HCT116 (cell line): Measurements from ENCODE around the gene ADCY1. TPM values are rescaled to one million over a fixed set of nuclear protein-coding genes. Genes with fewer than 3 reads are reported as not detected.

Experiments
- ATAC-seq: fragments of 200-7000 bp; cut with Tn5 transposase; 2 replicates; pipeline ENCODE4 v1.9.1; 2020; ENCODE audit warnings: mild to moderate bottlenecking, moderate library complexity
- BruUV-seq: library from RNA; stranded (reverse); fragments of 400-500 nt; replicated peaks from 2 replicates; lab custom pipeline; 2021; lab: Mats Ljungman, UMichigan
- CTCF ChIA-PET: fragments of 300-600 bp; sonication (Branson Sonifier 250); formaldehyde crosslinking; loops from one replicate; lab custom pipeline; 2021; ENCODE audit warnings: antibody characterized with exemption; lab: Charles Lee
- POLR2A ChIA-PET: fragments of 300-600, 350-600 bp; sonication (Branson Sonifier 250); formaldehyde crosslinking; loops from one replicate; lab custom pipeline; 2021; ENCODE audit warnings: antibody characterized with exemption; lab: Charles Lee
- RAD21 ChIA-PET, 2 experiments: fragments of 300-600 bp; sonication (Branson Sonifier 250); formaldehyde crosslinking; loops; one replicate each; lab custom pipeline; 2023; ENCODE audit warnings: low total read pairs in 2 of 2; ENCODE audit not compliant: uncharacterized antibody in 2 of 2, unreplicated experiment in 2 of 2, low non-redundant PET in 1 of 2; lab: Charles Lee
- DNase-seq: peaks from one replicate; pipeline ENCODE4 v3.0.0-alpha.2; 2010; ENCODE audit warnings: low read depth, low spot score
- H2AFZ ChIP-seq: fragments of 200-600 bp; shearing (Covaris generic), sonication (generic); 2 replicates; pipeline ENCODE4 v1.6.1; 2017; ENCODE audit warnings: low read depth, mixed run types, mixed read lengths, antibody characterized with exemption, low read length; ENCODE audit not compliant: poor library complexity, severe bottlenecking
- H3K27ac ChIP-seq: 2 replicates; pipeline ENCODE4 v1.5.1; 2012; ENCODE audit warnings: low read depth, low read length
- H3K27me3 ChIP-seq: fragments of 200-600 bp; sonication (generic); 2 replicates; pipeline ENCODE4 v1.6.1; 2016; ENCODE audit warnings: mixed run types, low read length, mixed read lengths; ENCODE audit not compliant: insufficient read depth
- H3K36me3 ChIP-seq, 2 experiments: fragments of 200-500 bp in 1 of 2; fragments of 200-600 bp in 1 of 2; sonication (Bioruptor generic) in 1 of 2; sonication (generic) in 1 of 2; 2 replicates each; pipeline versions ENCODE4 v1.5.1 to v1.6.1; 2014 to 2016; ENCODE audit warnings: low read length in 2 of 2, inconsistent platforms in 1 of 2, mixed read lengths in 1 of 2, mixed run types in 1 of 2; ENCODE audit not compliant: insufficient read depth in 2 of 2, control insufficient read depth in 1 of 2
- H3K4me1 ChIP-seq, 2 experiments: fragments of 200-600 bp in 1 of 2; sonication (generic) in 1 of 2; 2 replicates each; pipeline versions ENCODE4 v1.5.1 to v1.6.1; 2012 to 2017; ENCODE audit warnings: low read length in 2 of 2, inconsistent platforms in 1 of 2, mild to moderate bottlenecking in 1 of 2, mixed read lengths in 1 of 2, mixed run types in 1 of 2, moderate library complexity in 1 of 2; ENCODE audit not compliant: insufficient read depth in 2 of 2, control insufficient read depth in 1 of 2
- H3K4me2 ChIP-seq: fragments of 200-600 bp; sonication (generic); 2 replicates; pipeline ENCODE4 v1.6.1; 2017; ENCODE audit warnings: mixed run types, low read length, mixed read lengths
- H3K4me3 ChIP-seq, 2 experiments: fragments of 200-600 bp in 1 of 2; sonication (generic) in 1 of 2; replicated peaks in 1 of 2; 2 replicates each; pipeline ENCODE4 v1.5.1; 2011 to 2016; ENCODE audit warnings: low read length in 2 of 2, control low read depth in 1 of 2, low read depth in 1 of 2, mild to moderate bottlenecking in 1 of 2, mixed read lengths in 1 of 2, mixed run types in 1 of 2
- H3K79me2 ChIP-seq: fragments of 200-600 bp; sonication (generic); 2 replicates; pipeline ENCODE4 v1.6.1; 2017; ENCODE audit warnings: mild to moderate bottlenecking, mixed run types, low read length, moderate library complexity, mixed read lengths; ENCODE audit not compliant: insufficient read depth
- H3K9ac ChIP-seq: fragments of 200-600 bp; sonication (generic); 2 replicates; pipeline ENCODE4 v1.6.1; 2016; ENCODE audit warnings: low read length, mixed read lengths
- H3K9me2 ChIP-seq: fragments of 200-600 bp; sonication (generic), shearing (Covaris generic); 2 replicates; pipeline ENCODE4 v1.6.1; 2017; ENCODE audit warnings: mixed run types, mild to moderate bottlenecking, moderate library complexity; ENCODE audit not compliant: insufficient read depth
- H3K9me3 ChIP-seq, 2 experiments: fragments of 200-500 bp in 1 of 2; fragments of 200-600 bp in 1 of 2; sonication (Bioruptor generic) in 1 of 2; sonication (generic) in 1 of 2; 2 replicates each; pipeline ENCODE4 v1.6.1; 2014 to 2017; ENCODE audit warnings: low read length in 2 of 2, mixed read lengths in 2 of 2, inconsistent platforms in 1 of 2, low read depth in 1 of 2, mild to moderate bottlenecking in 1 of 2, mixed run types in 1 of 2, moderate library complexity in 1 of 2; ENCODE audit not compliant: control insufficient read depth in 1 of 2, insufficient read depth in 1 of 2
- H4K20me1 ChIP-seq: fragments of 200-600 bp; sonication (generic), shearing (Covaris generic); 2 replicates; pipeline ENCODE4 v1.6.1; 2017; ENCODE audit warnings: mixed run types, mild to moderate bottlenecking, moderate library complexity; ENCODE audit not compliant: insufficient read depth
- CEBPB ChIP-seq: IDR thresholded peaks from 2 replicates; pipeline ENCODE4 v1.6.1; 2012; ENCODE audit warnings: low read depth
- EGR1 ChIP-seq: IDR thresholded peaks from 2 replicates; pipeline ENCODE4 v1.6.1; 2012; ENCODE audit warnings: low read depth
- EZH2 ChIP-seq: fragments of 200-600 bp; sonication (generic); IDR thresholded peaks from 2 replicates; pipeline ENCODE4 v1.6.1; 2017; ENCODE audit warnings: antibody characterized with exemption, mixed run types
- FOSL1 ChIP-seq: IDR thresholded peaks from 2 replicates; pipeline ENCODE4 v1.6.1; 2012; ENCODE audit warnings: low read depth
- JUND ChIP-seq: IDR thresholded peaks from 2 replicates; pipeline ENCODE4 v1.6.1; 2012
- POLR2AphosphoS5 ChIP-seq: IDR thresholded peaks from 2 replicates; pipeline ENCODE4 v1.6.1; 2011; ENCODE audit warnings: mild to moderate bottlenecking, low read depth, low read length, moderate library complexity
- RAD21 ChIP-seq: IDR thresholded peaks from 2 replicates; pipeline ENCODE4 v1.6.1; 2012; ENCODE audit warnings: low read depth, mild to moderate bottlenecking
- SP1 ChIP-seq: IDR thresholded peaks from 2 replicates; pipeline ENCODE4 v1.6.1; 2012; ENCODE audit warnings: low read depth
- SRF ChIP-seq: IDR thresholded peaks from 2 replicates; pipeline ENCODE4 v1.6.1; 2012; ENCODE audit warnings: low read depth
- TCF7L2 ChIP-seq: IDR thresholded peaks from 2 replicates; pipeline ENCODE4 v1.7.0; 2011; ENCODE audit warnings: borderline replicate concordance, inconsistent platforms; ENCODE audit not compliant: insufficient read depth, insufficient read length; ENCODE audit errors: extremely low read depth
- YY1 ChIP-seq: IDR thresholded peaks from 2 replicates; pipeline ENCODE4 v1.6.1; 2011; ENCODE audit warnings: low read length, low read depth, moderate library complexity, mild to moderate bottlenecking; ENCODE audit not compliant: insufficient replicate concordance; ENCODE audit errors: extremely low read depth
- ZFX ChIP-seq: fragments of 450-650 bp; IDR thresholded peaks from 2 replicates; pipeline ENCODE4 v1.6.1; 2017
- ZNF274 ChIP-seq: fragments of 200-500 bp; sonication (Bioruptor generic); IDR thresholded peaks from 2 replicates; pipeline ENCODE4 v1.6.1; 2014; ENCODE audit warnings: mild to moderate bottlenecking, low read depth, low read length, inconsistent platforms
- intact Hi-C: fragments of 100-400 bp; cut with micrococcal nuclease; formaldehyde crosslinking; loops from 2 replicates; pipeline ENCODE4 v1.10.0; 2022
- total RNA-seq: library from RNA; stranded (reverse); gene quantifications from one replicate; pipeline ENCODE4 v1.2.1, GENCODE V29; 2021; ENCODE audit not compliant: unreplicated experiment
- TF ChIP-seq, protein P1 (sequence below), 3 experiments: fragments of 200-600 bp in 1 of 3; sonication (generic) in 1 of 3; IDR thresholded peaks in 2 of 3; conservative IDR thresholded peaks in 1 of 3; 2 replicates each; pipeline ENCODE4 v1.5.1; 2012 to 2017; ENCODE audit warnings: low read depth in 2 of 3, low read length in 2 of 3, antibody characterized with exemption in 1 of 3, borderline replicate concordance in 1 of 3, control low read depth in 1 of 3, mild to moderate bottlenecking in 1 of 3, mixed read lengths in 1 of 3, mixed run types in 1 of 3, moderate library complexity in 1 of 3; ENCODE audit not compliant: insufficient read depth in 1 of 3
- TF ChIP-seq, protein P2 (sequence below): IDR thresholded peaks from 2 replicates; pipeline ENCODE4 v1.6.1; 2012
- TF ChIP-seq, protein P3 (sequence below): IDR thresholded peaks from 2 replicates; pipeline ENCODE4 v1.6.1; 2012; ENCODE audit warnings: low read depth
- TF ChIP-seq, protein P4 (sequence below): IDR thresholded peaks from 2 replicates; pipeline ENCODE4 v1.6.1; 2012

Gene ADCY1
- total RNA-seq, 1 experiment from 2014 or later: 0.05 TPM

DNA sequence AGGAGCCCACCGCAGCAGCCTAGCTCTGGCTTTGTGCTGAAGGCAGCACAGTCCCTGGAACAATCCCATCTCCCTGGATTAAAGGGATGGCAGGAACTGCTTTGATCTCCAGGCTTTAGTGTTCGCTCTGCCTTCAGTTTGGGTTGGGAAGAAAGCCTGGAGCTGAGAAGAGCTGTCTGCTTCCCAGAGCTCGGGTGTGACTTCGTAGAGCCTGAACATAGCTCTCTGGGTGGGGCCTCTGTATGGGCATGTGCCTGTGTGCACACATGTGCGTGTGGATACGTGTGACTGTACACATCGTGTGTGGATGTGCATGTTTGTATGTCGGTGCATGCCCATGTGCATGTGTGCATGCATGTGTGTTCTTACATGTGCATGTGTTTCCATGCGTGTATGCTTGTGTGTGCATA lies 8.7 kb downstream of the ADCY1 start (continued):
- TF ChIP-seq, protein P1, sequence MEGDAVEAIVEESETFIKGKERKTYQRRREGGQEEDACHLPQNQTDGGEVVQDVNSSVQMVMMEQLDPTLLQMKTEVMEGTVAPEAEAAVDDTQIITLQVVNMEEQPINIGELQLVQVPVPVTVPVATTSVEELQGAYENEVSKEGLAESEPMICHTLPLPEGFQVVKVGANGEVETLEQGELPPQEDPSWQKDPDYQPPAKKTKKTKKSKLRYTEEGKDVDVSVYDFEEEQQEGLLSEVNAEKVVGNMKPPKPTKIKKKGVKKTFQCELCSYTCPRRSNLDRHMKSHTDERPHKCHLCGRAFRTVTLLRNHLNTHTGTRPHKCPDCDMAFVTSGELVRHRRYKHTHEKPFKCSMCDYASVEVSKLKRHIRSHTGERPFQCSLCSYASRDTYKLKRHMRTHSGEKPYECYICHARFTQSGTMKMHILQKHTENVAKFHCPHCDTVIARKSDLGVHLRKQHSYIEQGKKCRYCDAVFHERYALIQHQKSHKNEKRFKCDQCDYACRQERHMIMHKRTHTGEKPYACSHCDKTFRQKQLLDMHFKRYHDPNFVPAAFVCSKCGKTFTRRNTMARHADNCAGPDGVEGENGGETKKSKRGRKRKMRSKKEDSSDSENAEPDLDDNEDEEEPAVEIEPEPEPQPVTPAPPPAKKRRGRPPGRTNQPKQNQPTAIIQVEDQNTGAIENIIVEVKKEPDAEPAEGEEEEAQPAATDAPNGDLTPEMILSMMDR (IDR thresholded peaks at IDR 0.05 in 2 of 3, conservative IDR thresholded peaks at IDR 0.05 in 1 of 3; ENCODE audit: borderline replicate concordance in 1 of 3, insufficient read depth in 1 of 3, low read depth in 2 of 3, low read length in 2 of 3): no peak

DNA sequence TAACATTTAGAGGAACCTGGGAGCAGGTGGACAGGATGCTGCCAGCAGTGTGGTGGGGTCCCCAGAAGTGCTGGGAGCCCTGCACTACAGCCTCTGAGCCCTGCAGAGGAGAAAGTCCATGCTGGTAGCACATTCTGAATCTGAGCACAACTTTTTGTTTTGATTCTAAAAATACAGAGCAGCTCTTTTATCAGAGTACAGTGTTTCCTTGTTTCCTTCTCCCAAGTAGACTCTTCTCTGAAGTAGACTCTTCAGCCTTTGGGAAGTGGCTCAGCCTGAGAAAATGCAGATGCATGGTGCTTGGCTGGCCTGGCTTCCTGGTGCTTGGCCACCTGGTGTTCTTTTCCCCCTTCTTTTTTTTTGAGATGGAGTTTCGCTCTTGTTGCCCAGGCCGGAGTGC lies 9.1 kb downstream of the ADCY1 start:
- H4K20me1 ChIP-seq: no peaks in the 10 kb centered on the region
- BruUV-seq: no TSS peak
- no peaks in the 10 kb centered on the region for H3K4me1 ChIP-seq
- H3K27me3 ChIP-seq: 0 out of 2 replicates have a peak, but pooled peaks cover 5% of the 10 kb centered on the region
- RAD21 ChIA-PET: no interaction called here
- no peak overlapping the region for H2AFZ ChIP-seq
- CTCF ChIA-PET: no interaction called here
- no peaks in the 10 kb centered on the region for H3K9me2 ChIP-seq
- no peak overlapping the region for H3K4me3 ChIP-seq
- H3K36me3 ChIP-seq: no peaks in the 10 kb centered on the region
- POLR2A ChIA-PET: no interaction called here
- ATAC-seq (no peak), DNase-seq (no peak)
- H3K79me2 ChIP-seq: no peaks in the 10 kb centered on the region
- H3K9me3 ChIP-seq: no peaks in the 10 kb centered on the region
- H3K9ac ChIP-seq: no peak overlapping the region
- no peak overlapping the region for H3K27ac ChIP-seq
- H3K4me2 ChIP-seq: no peak overlapping the region
- intact Hi-C loops: no loop called here
- TF ChIP-seq, protein P2, sequence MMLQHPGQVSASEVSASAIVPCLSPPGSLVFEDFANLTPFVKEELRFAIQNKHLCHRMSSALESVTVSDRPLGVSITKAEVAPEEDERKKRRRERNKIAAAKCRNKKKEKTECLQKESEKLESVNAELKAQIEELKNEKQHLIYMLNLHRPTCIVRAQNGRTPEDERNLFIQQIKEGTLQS: no peak
- TF ChIP-seq JUND: no peak
- no peak for TF ChIP-seq ZFX
- TF ChIP-seq, protein P3, sequence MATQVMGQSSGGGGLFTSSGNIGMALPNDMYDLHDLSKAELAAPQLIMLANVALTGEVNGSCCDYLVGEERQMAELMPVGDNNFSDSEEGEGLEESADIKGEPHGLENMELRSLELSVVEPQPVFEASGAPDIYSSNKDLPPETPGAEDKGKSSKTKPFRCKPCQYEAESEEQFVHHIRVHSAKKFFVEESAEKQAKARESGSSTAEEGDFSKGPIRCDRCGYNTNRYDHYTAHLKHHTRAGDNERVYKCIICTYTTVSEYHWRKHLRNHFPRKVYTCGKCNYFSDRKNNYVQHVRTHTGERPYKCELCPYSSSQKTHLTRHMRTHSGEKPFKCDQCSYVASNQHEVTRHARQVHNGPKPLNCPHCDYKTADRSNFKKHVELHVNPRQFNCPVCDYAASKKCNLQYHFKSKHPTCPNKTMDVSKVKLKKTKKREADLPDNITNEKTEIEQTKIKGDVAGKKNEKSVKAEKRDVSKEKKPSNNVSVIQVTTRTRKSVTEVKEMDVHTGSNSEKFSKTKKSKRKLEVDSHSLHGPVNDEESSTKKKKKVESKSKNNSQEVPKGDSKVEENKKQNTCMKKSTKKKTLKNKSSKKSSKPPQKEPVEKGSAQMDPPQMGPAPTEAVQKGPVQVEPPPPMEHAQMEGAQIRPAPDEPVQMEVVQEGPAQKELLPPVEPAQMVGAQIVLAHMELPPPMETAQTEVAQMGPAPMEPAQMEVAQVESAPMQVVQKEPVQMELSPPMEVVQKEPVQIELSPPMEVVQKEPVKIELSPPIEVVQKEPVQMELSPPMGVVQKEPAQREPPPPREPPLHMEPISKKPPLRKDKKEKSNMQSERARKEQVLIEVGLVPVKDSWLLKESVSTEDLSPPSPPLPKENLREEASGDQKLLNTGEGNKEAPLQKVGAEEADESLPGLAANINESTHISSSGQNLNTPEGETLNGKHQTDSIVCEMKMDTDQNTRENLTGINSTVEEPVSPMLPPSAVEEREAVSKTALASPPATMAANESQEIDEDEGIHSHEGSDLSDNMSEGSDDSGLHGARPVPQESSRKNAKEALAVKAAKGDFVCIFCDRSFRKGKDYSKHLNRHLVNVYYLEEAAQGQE: no peak
- TF ChIP-seq SRF: no peak
- no peak for TF ChIP-seq POLR2AphosphoS5
- TF ChIP-seq FOSL1: no peak
- TF ChIP-seq, protein P1 (IDR thresholded peaks at IDR 0.05 in 2 of 3, conservative IDR thresholded peaks at IDR 0.05 in 1 of 3; ENCODE audit: borderline replicate concordance in 1 of 3, insufficient read depth in 1 of 3, low read depth in 2 of 3, low read length in 2 of 3): no peak
- TF ChIP-seq YY1: no peak
- TF ChIP-seq ZNF274: no peak
- no peak for TF ChIP-seq CEBPB
- TF ChIP-seq, protein P4, sequence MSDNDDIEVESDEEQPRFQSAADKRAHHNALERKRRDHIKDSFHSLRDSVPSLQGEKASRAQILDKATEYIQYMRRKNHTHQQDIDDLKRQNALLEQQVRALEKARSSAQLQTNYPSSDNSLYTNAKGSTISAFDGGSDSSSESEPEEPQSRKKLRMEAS: no peak
- no peak for TF ChIP-seq SP1
- no peak for TF ChIP-seq TCF7L2
- TF ChIP-seq EZH2: no peak
- TF ChIP-seq EGR1: no peak
- TF ChIP-seq RAD21: no peak
